K562 (cell line): ENCODE data around the gene CEBPE. TPM values are rescaled to one million over a fixed set of nuclear protein-coding genes. Genes with fewer than 3 reads are reported as not detected.

Source experiments
- ARHGAP35 ChIP-seq: fragments of 450-650 bp; IDR thresholded peaks from 2 replicates; pipeline ENCODE4 v1.6.1; 2018; ENCODE audit not compliant: partially characterized antibody
- CBX3 ChIP-seq, 2 experiments: IDR thresholded peaks; 1 replicate in 1 of 2; 2 replicates in 1 of 2; pipeline ENCODE4 v1.6.1; 2012; ENCODE audit warnings: inconsistent platforms in 2 of 2, low read length in 2 of 2, borderline replicate concordance in 1 of 2, control low read depth in 1 of 2
- CHCHD3 ChIP-seq: fragments of 250-450 bp; sonication (Bioruptor Pico); IDR thresholded peaks from 2 replicates; pipeline ENCODE4 v2.1.2; 2022; ENCODE audit warnings: mild to moderate bottlenecking
- EWSR1 ChIP-seq: fragments of 450-650 bp; IDR thresholded peaks from 2 replicates; pipeline ENCODE4 v1.6.1; 2018; ENCODE audit warnings: borderline replicate concordance, mild to moderate bottlenecking, low read depth, moderate library complexity; ENCODE audit not compliant: partially characterized antibody
- HDAC6 ChIP-seq: IDR thresholded peaks from 2 replicates; pipeline ENCODE4 v1.6.1; 2012; ENCODE audit warnings: low read depth, mild to moderate bottlenecking, control low read depth, inconsistent platforms, low read length, moderate library complexity
- HOXB6 ChIP-seq: fragments of 250-450 bp; sonication (Bioruptor Pico); IDR thresholded peaks from 2 replicates; pipeline ENCODE4 v1.5.1; 2022; ENCODE audit warnings: mild to moderate bottlenecking, borderline replicate concordance
- MIER1 ChIP-seq: fragments of 450-650 bp; IDR thresholded peaks from 2 replicates; pipeline ENCODE4 v1.6.1; 2016; ENCODE audit warnings: antibody characterized with exemption, mild to moderate bottlenecking, low read depth
- NFATC3 ChIP-seq: fragments of 450-650 bp; IDR thresholded peaks from 2 replicates; pipeline ENCODE4 v1.6.1; 2017; ENCODE audit warnings: mild to moderate bottlenecking
- NFIX ChIP-seq: fragments of 250-450 bp; sonication (Bioruptor Pico); IDR thresholded peaks from 2 replicates; pipeline ENCODE4 v1.4.0; 2020; ENCODE audit warnings: low read depth, mild to moderate bottlenecking, moderate library complexity
- PHB2 ChIP-seq: fragments of 450-650 bp; IDR thresholded peaks from 2 replicates; pipeline ENCODE4 v1.6.1; 2017; ENCODE audit warnings: low read depth
- POLR2AphosphoS2 ChIP-seq: IDR thresholded peaks from 2 replicates; pipeline ENCODE4 v1.6.1; 2012; ENCODE audit warnings: low read length, improper control_type of control experiment
- PTBP1 ChIP-seq: fragments of 200-400 bp; formaldehyde crosslinking; IDR thresholded peaks from 2 replicates; pipeline ENCODE4 v1.6.1; 2017; ENCODE audit warnings: low read depth, low read length
- PURB ChIP-seq: sonication (generic); formaldehyde crosslinking; IDR thresholded peaks from 2 replicates; pipeline ENCODE4 v1.9.0; 2021; ENCODE audit warnings: low read depth, mild to moderate bottlenecking, missing genetic modification reagents
- RAD51 ChIP-seq: fragments of 450-650 bp; IDR thresholded peaks from 2 replicates; pipeline ENCODE4 v1.7.1; 2016; ENCODE audit warnings: low read depth, mild to moderate bottlenecking, borderline replicate concordance
- SUPT5H ChIP-seq: fragments of 450-650 bp; IDR thresholded peaks from 2 replicates; pipeline ENCODE4 v1.6.1; 2016
- TBP ChIP-seq: optimal IDR thresholded peaks from 2 replicates; pipeline ENCODE3; 2011; ENCODE audit warnings: low read depth, low read length, improper control_type of control experiment
- TRIM24 ChIP-seq, 2 experiments: fragments of 450-650 bp; IDR thresholded peaks; 2 replicates each; pipeline ENCODE4 v1.6.1; 2016
- TSC22D4 ChIP-seq: fragments of 450-650 bp; IDR thresholded peaks from 2 replicates; pipeline ENCODE4 v1.6.1; 2016; ENCODE audit warnings: missing genetic modification characterization, missing biosample characterization, control low read depth
- YY1 ChIP-seq, 3 experiments: IDR thresholded peaks; 2 replicates each; pipeline ENCODE4 v1.6.1; 2011; ENCODE audit warnings: low read length in 2 of 3, mild to moderate bottlenecking in 2 of 3, moderate library complexity in 2 of 3, borderline replicate concordance in 1 of 3, control low read depth in 1 of 3, low read depth in 1 of 3; ENCODE audit not compliant: insufficient read depth in 3 of 3, insufficient replicate concordance in 2 of 3, control insufficient read depth in 1 of 3, insufficient read length in 1 of 3; ENCODE audit errors: extremely low read depth in 1 of 3
- ZNF146 ChIP-seq: IDR thresholded peaks from one replicate; pipeline ENCODE4 v1.6.1; 2018; ENCODE audit warnings: missing compliant biosample characterization; ENCODE audit not compliant: unreplicated experiment
- ZNF217 ChIP-seq: sonication (generic); formaldehyde crosslinking; IDR thresholded peaks from 2 replicates; pipeline ENCODE4 v1.8.0; 2022; ENCODE audit warnings: mild to moderate bottlenecking, missing genetic modification reagents
- ZNF274 ChIP-seq: IDR thresholded peaks from 2 replicates; pipeline ENCODE4 v1.6.1; 2011; ENCODE audit warnings: low read depth, mild to moderate bottlenecking, low read length, moderate library complexity, borderline replicate concordance
- polyA plus RNA-seq, 8 experiments: library from polyadenylated mRNA; depleted of rRNA in 4 of 8; stranded (reverse) in 5 of 8; unstranded in 3 of 8; fragments of >200 nt; fragmentation: Nextera tagmentation in 2 of 8; fragmentation: Illumina TruSeq in 1 of 8; extraction: Ambion mirVana in 2 of 8; extraction: Trizol in 1 of 8; gene quantifications; 2 replicates each; pipeline versions ENCODE4 v1.2.1 to v1.2.3, GENCODE V29; 2011 to 2014; ENCODE audit warnings: inconsistent platforms in 1 of 8, missing spikeins in 1 of 8
- total RNA-seq, 7 experiments: library from RNA; depleted of rRNA in 6 of 7; stranded (reverse); fragments of >200 nt in 6 of 7; fragmentation: Illumina TruSeq in 2 of 7; extraction: Trizol in 2 of 7; gene quantifications; 2 replicates each; pipeline versions ENCODE4 v1.2.1 to v1.2.3, GENCODE V29; 2011 to 2021; ENCODE audit warnings: low replicate concordance in 1 of 7
- TF ChIP-seq, protein P1 (sequence below), 2 experiments: fragments of 250-450 bp in 1 of 2; fragments of 450-650 bp in 1 of 2; sonication (Bioruptor Pico) in 1 of 2; IDR thresholded peaks; 2 replicates each; pipeline versions ENCODE4 v1.6.1 to v1.8.0; 2016 to 2021; ENCODE audit warnings: mild to moderate bottlenecking in 2 of 2, moderate library complexity in 2 of 2, missing compliant biosample characterization in 1 of 2, missing genetic modification characterization in 1 of 2

CEBPE gene
- total and polyA plus RNA-seq, 9 of the 15 experiments (the other 6 are each of a cell fraction or from before 2014, with no cell fraction given) = 0.09 to 0.15 (median 0.13) TPM; not detected in 6

DNA sequence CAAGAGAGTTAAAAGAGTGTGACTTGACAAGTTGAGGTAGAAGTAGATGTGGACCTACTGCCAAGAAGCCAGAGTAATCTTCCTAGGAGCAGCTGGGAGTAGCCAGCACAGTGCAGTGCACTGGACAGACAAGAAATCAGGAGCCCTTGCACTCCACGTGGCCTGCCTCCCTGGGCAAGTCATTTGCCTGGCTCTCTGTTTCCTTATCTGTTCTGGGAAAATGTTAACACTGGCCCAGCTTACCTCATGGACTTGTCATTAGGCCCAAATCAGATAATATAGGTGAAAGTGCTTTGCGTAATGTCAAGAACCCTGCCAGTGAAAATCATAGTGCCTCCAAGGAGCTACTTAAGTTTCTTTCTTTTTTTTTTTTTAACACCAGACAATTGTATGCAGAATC is 45.2 kb upstream of the CEBPE start (continued):
- TF ChIP-seq NFIX (no peak), ARHGAP35 (no peak), HDAC6 (no peak), TRIM24 (IDR thresholded peaks at IDR 0.05) (no peak), ZNF217 (CRISPR knock-in tag) (no peak), PHB2 (no peak), POLR2AphosphoS2 (no peak), ZNF274 (no peak), TBP (no peak), EWSR1 (no peak), NFATC3 (no peak), MIER1 (no peak), RAD51 (peak; percentile 55; the same call in 1 of the 2 replicates), TSC22D4 (tag) (no peak), PTBP1 (no peak), CHCHD3 (CRISPR knock-in tag) (no peak), CBX3 (IDR thresholded peaks at IDR 0.05; ENCODE audit: borderline replicate concordance in 1 of 2, low read length in 2 of 2) (peak in 1 of 2 experiments; percentile 25; a peak in 1 of 3 replicates), HOXB6 (CRISPR knock-in tag) (no peak), ZNF146 (no peak), PURB (CRISPR knock-in tag) (no peak), YY1 (IDR thresholded peaks at IDR 0.05; ENCODE audit: borderline replicate concordance in 1 of 3, control insufficient read depth in 1 of 3, extremely low read depth in 1 of 3, insufficient read depth in 3 of 3, insufficient read length in 1 of 3, insufficient replicate concordance in 2 of 3, low read depth in 1 of 3, low read length in 2 of 3) (no peak), SUPT5H (no peak)
- TF ChIP-seq, protein P1, sequence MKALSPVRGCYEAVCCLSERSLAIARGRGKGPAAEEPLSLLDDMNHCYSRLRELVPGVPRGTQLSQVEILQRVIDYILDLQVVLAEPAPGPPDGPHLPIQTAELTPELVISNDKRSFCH (CRISPR knock-in tag; IDR thresholded peaks at IDR 0.05) = no peak
- TF ChIP-seq, protein P1 (tag; IDR thresholded peaks at IDR 0.05) = no peak
